ENCODE results near the gene IQSEC3. TPM values are rescaled to one million over a fixed set of nuclear protein-coding genes. Genes with fewer than 3 reads are reported as not detected.

The IQSEC3 gene
- total RNA-seq, 1 donor from 2014 or later, result 0.25 TPM

GRCh38 chr12:162467-163307 lies 96.1 kb downstream of the IQSEC3 start:
- no peaks in the 10 kb centered on the region for H3K9me3 Mint-ChIP-seq
- H3K4me3 Mint-ChIP-seq (ENCODE audit: low read depth), result no peak overlapping the region
- DNase-seq (ENCODE audit: low spot score), result no peak
- no peaks in the 10 kb centered on the region for H3K4me1 Mint-ChIP-seq (ENCODE audit: low read depth)
- intact Hi-C loops (cut with micrococcal nuclease), result no loop called here
- H3K27me3 Mint-ChIP-seq (ENCODE audit: low read depth), result peaks cover 1% of the 10 kb centered on the region
- H3K36me3 Mint-ChIP-seq (ENCODE audit: low read depth), result no peaks in the 10 kb centered on the region
- no peak overlapping the region for H3K27ac Mint-ChIP-seq

GRCh38 chr12:163406-163986 lies 96.9 kb downstream of the IQSEC3 start:
- peaks cover 2% of the 10 kb centered on the region for H3K4me1 Mint-ChIP-seq (ENCODE audit: low read depth)
- intact Hi-C loops (cut with micrococcal nuclease), result no loop called here
- no peak overlapping the region for H3K4me3 Mint-ChIP-seq (ENCODE audit: low read depth)
- H3K27ac Mint-ChIP-seq, result no peak overlapping the region
- peaks cover 5% of the 10 kb centered on the region for H3K27me3 Mint-ChIP-seq (ENCODE audit: low read depth)
- no peaks in the 10 kb centered on the region for H3K36me3 Mint-ChIP-seq (ENCODE audit: low read depth)
- no peak for DNase-seq (ENCODE audit: low spot score)
- H3K9me3 Mint-ChIP-seq, result no peaks in the 10 kb centered on the region

GRCh38 chr12:164207-164606 lies 97.6 kb downstream of the IQSEC3 start:
- Mint-ChIP-seq H3K27ac (no peak overlapping the region), H3K9me3 (no peaks in the 10 kb centered on the region), H3K4me1 (ENCODE audit: low read depth) (peaks cover 8% of the 10 kb centered on the region), H3K4me3 (ENCODE audit: low read depth) (no peak overlapping the region), H3K27me3 (ENCODE audit: low read depth) (peaks cover 5% of the 10 kb centered on the region), H3K36me3 (ENCODE audit: low read depth) (no peaks in the 10 kb centered on the region)
- no peak for DNase-seq (ENCODE audit: low spot score)
- intact Hi-C loops (cut with micrococcal nuclease), result no loop called here

- peaks cover 9% of the 10 kb centered on the region for H3K27me3 Mint-ChIP-seq (ENCODE audit: low read depth)
- peaks cover 9% of the 10 kb centered on the region for H3K4me1 Mint-ChIP-seq (ENCODE audit: low read depth)
- no peak overlapping the region for H3K27ac Mint-ChIP-seq
- no peaks in the 10 kb centered on the region for H3K36me3 Mint-ChIP-seq (ENCODE audit: low read depth)
- no peak for DNase-seq (ENCODE audit: low spot score)
- no peak overlapping the region for H3K4me3 Mint-ChIP-seq (ENCODE audit: low read depth)
- intact Hi-C loops (cut with micrococcal nuclease), result no loop called here
- H3K9me3 Mint-ChIP-seq, result no peaks in the 10 kb centered on the region
Observed at GRCh38 chr12:165862-166368, 99.3 kb downstream of the IQSEC3 start.

- no peaks in the 10 kb centered on the region for H3K36me3 Mint-ChIP-seq (ENCODE audit: low read depth)
- no peaks in the 10 kb centered on the region for H3K9me3 Mint-ChIP-seq
- intact Hi-C loops (cut with micrococcal nuclease), result no loop called here
- H3K27ac Mint-ChIP-seq, result no peak overlapping the region
- H3K27me3 Mint-ChIP-seq (ENCODE audit: low read depth), result peaks cover 9% of the 10 kb centered on the region
- no peak overlapping the region for H3K4me3 Mint-ChIP-seq (ENCODE audit: low read depth)
- no peak for DNase-seq (ENCODE audit: low spot score)
- H3K4me1 Mint-ChIP-seq (ENCODE audit: low read depth), result peaks cover 9% of the 10 kb centered on the region
Observed at GRCh38 chr12:166425-167075, 100.0 kb downstream of the IQSEC3 start.

- H3K27me3 Mint-ChIP-seq (ENCODE audit: low read depth), result peaks cover 12% of the 10 kb centered on the region
- intact Hi-C loops (cut with micrococcal nuclease), result no loop called here
- no peaks in the 10 kb centered on the region for H3K36me3 Mint-ChIP-seq (ENCODE audit: low read depth)
- H3K9me3 Mint-ChIP-seq, result no peaks in the 10 kb centered on the region
- H3K27ac Mint-ChIP-seq, result no peak overlapping the region
- H3K4me1 Mint-ChIP-seq (ENCODE audit: low read depth), result peaks cover 9% of the 10 kb centered on the region
- DNase-seq (ENCODE audit: low spot score), result no peak
- no peak overlapping the region for H3K4me3 Mint-ChIP-seq (ENCODE audit: low read depth)
Observed at GRCh38 chr12:167959-168600, 101.5 kb downstream of the IQSEC3 start.

- no peak for DNase-seq (ENCODE audit: low spot score)
- H3K4me1 Mint-ChIP-seq (ENCODE audit: low read depth), result peaks cover 9% of the 10 kb centered on the region
- H3K27me3 Mint-ChIP-seq (ENCODE audit: low read depth), result peaks cover 12% of the 10 kb centered on the region
- no peak overlapping the region for H3K4me3 Mint-ChIP-seq (ENCODE audit: low read depth)
- intact Hi-C loops (cut with micrococcal nuclease), result no loop called here
- no peaks in the 10 kb centered on the region for H3K36me3 Mint-ChIP-seq (ENCODE audit: low read depth)
- H3K9me3 Mint-ChIP-seq, result no peaks in the 10 kb centered on the region
- no peak overlapping the region for H3K27ac Mint-ChIP-seq
Observed at GRCh38 chr12:168763-169525, 102.4 kb downstream of the IQSEC3 start.

- intact Hi-C loops (cut with micrococcal nuclease), result no loop called here
- H3K9me3 Mint-ChIP-seq, result no peaks in the 10 kb centered on the region
- no peak overlapping the region for H3K27ac Mint-ChIP-seq
- H3K4me3 Mint-ChIP-seq (ENCODE audit: low read depth), result no peak overlapping the region
- peaks cover 9% of the 10 kb centered on the region for H3K4me1 Mint-ChIP-seq (ENCODE audit: low read depth)
- DNase-seq (ENCODE audit: low spot score), result no peak
- H3K36me3 Mint-ChIP-seq (ENCODE audit: low read depth), result no peaks in the 10 kb centered on the region
- peaks cover 12% of the 10 kb centered on the region for H3K27me3 Mint-ChIP-seq (ENCODE audit: low read depth)
Observed at GRCh38 chr12:169528-170370, 103.2 kb downstream of the IQSEC3 start.

GRCh38 chr12:170371-171225 lies 104.0 kb downstream of the IQSEC3 start:
- Mint-ChIP-seq H3K4me3 (ENCODE audit: low read depth) (no peak overlapping the region), H3K27me3 (ENCODE audit: low read depth) (peaks cover 12% of the 10 kb centered on the region), H3K4me1 (ENCODE audit: low read depth) (peaks cover 9% of the 10 kb centered on the region), H3K9me3 (no peaks in the 10 kb centered on the region), H3K36me3 (ENCODE audit: low read depth) (no peaks in the 10 kb centered on the region), H3K27ac (no peak overlapping the region)
- no peak for DNase-seq (ENCODE audit: low spot score)
- intact Hi-C loops (cut with micrococcal nuclease), result no loop called here

GRCh38 chr12:171276-171675 lies 104.7 kb downstream of the IQSEC3 start:
- peaks cover 9% of the 10 kb centered on the region for H3K4me1 Mint-ChIP-seq (ENCODE audit: low read depth)

More at GRCh38 chr12:171276-171675, 104.7 kb downstream of the IQSEC3 start:
- no peak overlapping the region for H3K27ac Mint-ChIP-seq
- H3K36me3 Mint-ChIP-seq (ENCODE audit: low read depth), result no peaks in the 10 kb centered on the region
- H3K9me3 Mint-ChIP-seq, result no peaks in the 10 kb centered on the region
- no peak overlapping the region for H3K4me3 Mint-ChIP-seq (ENCODE audit: low read depth)
- intact Hi-C loops (cut with micrococcal nuclease), result no loop called here
- H3K27me3 Mint-ChIP-seq (ENCODE audit: low read depth), result peaks cover 12% of the 10 kb centered on the region
- no peak for DNase-seq (ENCODE audit: low spot score)

Data from activated T-helper 2 cell treated with anti-CD3 and anti-CD28 coated beads, Interferon-gamma antibody, Interleukin-2, Interleukin-4, amounts not matched to agents 10 μg/mL and 5 μg/mL and 100 μg/mL, durations not matched to agents 14 hours and 24 hours and 36 hours (primary cell).